Measurements from ENCODE around the gene LGALS3BP. TPM values are rescaled to one million over a fixed set of nuclear protein-coding genes. Genes with fewer than 3 reads are reported as not detected.
"Not testable (repeated sequence)": the region's sequence is repeated elsewhere in the genome, so short reads cannot be mapped to it uniquely, and the experiment has no call there.

The LGALS3BP gene
- total RNA-seq, 1 experiment from 2014 or later, result 57.9 TPM

DNA sequence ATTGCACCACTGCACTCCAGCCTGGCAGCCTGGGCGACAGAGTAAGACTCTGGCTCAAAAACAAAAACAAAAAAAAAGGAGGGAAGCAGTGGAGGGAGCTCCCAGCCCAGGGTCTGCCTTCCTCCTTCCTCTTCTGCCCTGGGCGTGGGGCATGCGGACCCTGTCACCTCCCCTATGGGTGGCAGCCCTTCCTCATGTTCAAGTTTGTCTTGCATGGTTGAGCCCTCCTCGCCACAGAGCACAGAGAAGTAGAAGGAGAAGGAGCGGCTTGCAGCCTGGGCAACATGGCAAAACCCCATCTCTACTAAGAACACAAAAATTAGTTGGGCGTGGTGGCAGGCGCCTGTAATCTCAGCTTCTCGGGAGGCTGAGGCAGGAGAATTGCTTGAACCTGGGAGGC lies 33.1 kb downstream of the LGALS3BP start (continued):
- TF ChIP-seq, protein P1, sequence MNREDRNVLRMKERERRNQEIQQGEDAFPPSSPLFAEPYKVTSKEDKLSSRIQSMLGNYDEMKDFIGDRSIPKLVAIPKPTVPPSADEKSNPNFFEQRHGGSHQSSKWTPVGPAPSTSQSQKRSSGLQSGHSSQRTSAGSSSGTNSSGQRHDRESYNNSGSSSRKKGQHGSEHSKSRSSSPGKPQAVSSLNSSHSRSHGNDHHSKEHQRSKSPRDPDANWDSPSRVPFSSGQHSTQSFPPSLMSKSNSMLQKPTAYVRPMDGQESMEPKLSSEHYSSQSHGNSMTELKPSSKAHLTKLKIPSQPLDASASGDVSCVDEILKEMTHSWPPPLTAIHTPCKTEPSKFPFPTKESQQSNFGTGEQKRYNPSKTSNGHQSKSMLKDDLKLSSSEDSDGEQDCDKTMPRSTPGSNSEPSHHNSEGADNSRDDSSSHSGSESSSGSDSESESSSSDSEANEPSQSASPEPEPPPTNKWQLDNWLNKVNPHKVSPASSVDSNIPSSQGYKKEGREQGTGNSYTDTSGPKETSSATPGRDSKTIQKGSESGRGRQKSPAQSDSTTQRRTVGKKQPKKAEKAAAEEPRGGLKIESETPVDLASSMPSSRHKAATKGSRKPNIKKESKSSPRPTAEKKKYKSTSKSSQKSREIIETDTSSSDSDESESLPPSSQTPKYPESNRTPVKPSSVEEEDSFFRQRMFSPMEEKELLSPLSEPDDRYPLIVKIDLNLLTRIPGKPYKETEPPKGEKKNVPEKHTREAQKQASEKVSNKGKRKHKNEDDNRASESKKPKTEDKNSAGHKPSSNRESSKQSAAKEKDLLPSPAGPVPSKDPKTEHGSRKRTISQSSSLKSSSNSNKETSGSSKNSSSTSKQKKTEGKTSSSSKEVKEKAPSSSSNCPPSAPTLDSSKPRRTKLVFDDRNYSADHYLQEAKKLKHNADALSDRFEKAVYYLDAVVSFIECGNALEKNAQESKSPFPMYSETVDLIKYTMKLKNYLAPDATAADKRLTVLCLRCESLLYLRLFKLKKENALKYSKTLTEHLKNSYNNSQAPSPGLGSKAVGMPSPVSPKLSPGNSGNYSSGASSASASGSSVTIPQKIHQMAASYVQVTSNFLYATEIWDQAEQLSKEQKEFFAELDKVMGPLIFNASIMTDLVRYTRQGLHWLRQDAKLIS (CRISPR knock-in tag; IDR thresholded peaks at IDR 0.05; ENCODE audit: borderline replicate concordance), result no peak
- no peak for TF ChIP-seq FOXK1 (CRISPR knock-in tag; IDR thresholded peaks at IDR 0.05)
- TF ChIP-seq, protein P2, sequence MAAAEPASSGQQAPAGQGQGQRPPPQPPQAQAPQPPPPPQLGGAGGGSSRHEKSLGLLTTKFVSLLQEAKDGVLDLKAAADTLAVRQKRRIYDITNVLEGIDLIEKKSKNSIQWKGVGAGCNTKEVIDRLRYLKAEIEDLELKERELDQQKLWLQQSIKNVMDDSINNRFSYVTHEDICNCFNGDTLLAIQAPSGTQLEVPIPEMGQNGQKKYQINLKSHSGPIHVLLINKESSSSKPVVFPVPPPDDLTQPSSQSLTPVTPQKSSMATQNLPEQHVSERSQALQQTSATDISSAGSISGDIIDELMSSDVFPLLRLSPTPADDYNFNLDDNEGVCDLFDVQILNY (CRISPR knock-in tag; IDR thresholded peaks at IDR 0.05), result no peak

DNA sequence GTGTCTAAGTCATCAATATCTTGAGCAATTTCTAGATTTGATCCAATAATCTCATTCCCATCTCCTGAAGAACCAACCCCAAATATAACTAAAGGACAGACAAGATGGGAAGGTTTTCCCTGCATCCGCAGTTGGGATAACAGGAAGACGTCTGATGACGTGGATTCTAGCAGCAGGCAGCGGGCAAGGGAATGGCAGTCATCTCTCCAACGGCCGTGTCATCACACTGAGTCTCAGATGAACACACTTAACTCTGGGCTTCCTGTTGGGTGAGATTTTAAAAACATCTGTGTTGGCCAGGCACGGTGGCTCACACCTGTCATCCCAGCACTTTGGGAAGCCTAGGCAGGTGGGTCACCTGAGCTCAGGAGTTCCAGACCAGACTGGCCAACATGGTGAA lies 33.6 kb downstream of the LGALS3BP start:
- ChIA-PET POLR2A (no interaction called here), CTCF (interaction anchor here (1.0 to 1.3 kb wide), 2 partner anchors 25 to 80 kb away, joined by 4 read pairs; no protein-coding TSS in a partner anchor)
- TF ChIP-seq, protein P3, sequence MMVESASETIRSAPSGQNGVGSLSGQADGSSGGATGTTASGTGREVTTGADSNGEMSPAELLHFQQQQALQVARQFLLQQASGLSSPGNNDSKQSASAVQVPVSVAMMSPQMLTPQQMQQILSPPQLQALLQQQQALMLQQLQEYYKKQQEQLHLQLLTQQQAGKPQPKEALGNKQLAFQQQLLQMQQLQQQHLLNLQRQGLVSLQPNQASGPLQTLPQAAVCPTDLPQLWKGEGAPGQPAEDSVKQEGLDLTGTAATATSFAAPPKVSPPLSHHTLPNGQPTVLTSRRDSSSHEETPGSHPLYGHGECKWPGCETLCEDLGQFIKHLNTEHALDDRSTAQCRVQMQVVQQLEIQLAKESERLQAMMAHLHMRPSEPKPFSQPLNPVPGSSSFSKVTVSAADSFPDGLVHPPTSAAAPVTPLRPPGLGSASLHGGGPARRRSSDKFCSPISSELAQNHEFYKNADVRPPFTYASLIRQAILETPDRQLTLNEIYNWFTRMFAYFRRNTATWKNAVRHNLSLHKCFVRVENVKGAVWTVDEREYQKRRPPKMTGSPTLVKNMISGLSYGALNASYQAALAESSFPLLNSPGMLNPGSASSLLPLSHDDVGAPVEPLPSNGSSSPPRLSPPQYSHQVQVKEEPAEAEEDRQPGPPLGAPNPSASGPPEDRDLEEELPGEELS (CRISPR knock-in tag; IDR thresholded peaks at IDR 0.05), result no peak
- no peak for TF ChIP-seq NR2C2 (CRISPR knock-in tag; IDR thresholded peaks at IDR 0.05)
- Mint-ChIP-seq H3K27ac (no peak overlapping the region), H3K4me3 (no peak overlapping the region), H3K36me3 (peaks cover 13% of the 10 kb centered on the region), H3K9me3 (peaks cover 14% of the 10 kb centered on the region), H3K27me3 (ENCODE audit: low read depth) (peaks cover 5% of the 10 kb centered on the region), H3K4me1 (no peaks in the 10 kb centered on the region)
- ATAC-seq (no peak), DNase-seq (ENCODE audit: low spot score) (no peak)

DNA sequence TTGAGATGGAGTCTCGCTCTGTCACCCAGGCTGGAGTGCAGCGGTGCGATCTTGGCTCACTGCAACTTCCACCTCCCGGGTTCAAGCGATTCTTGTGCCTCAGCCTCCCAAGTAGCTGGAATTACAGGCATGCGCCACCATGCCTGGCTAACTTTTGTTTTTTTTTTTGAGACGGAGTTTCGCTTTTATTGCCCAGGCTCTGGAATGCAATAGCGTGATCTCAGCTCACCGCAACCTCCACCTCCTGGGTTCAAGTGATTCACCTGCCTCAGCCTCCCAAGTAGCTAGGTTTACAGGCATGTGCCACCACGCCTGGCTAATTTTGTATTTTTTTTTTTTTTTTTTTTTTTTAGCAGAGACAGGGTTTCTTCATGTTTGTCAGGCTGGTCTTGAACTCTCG lies 34.3 kb downstream of the LGALS3BP start:
- CTCF ChIA-PET, result interaction anchor here (0.6 to 1.3 kb wide), 3 partner anchors 26 to 262 kb away, joined by 3 to 4 read pairs (median 3); no protein-coding TSS in a partner anchor
- H3K4me3 Mint-ChIP-seq; H3K36me3 Mint-ChIP-seq; H3K9me3 Mint-ChIP-seq; H3K27ac Mint-ChIP-seq; DNase-seq (ENCODE audit: low spot score); H3K4me1 Mint-ChIP-seq; POLR2A ChIA-PET; ATAC-seq; H3K27me3 Mint-ChIP-seq (ENCODE audit: low read depth): not testable (repeated sequence)

DNA sequence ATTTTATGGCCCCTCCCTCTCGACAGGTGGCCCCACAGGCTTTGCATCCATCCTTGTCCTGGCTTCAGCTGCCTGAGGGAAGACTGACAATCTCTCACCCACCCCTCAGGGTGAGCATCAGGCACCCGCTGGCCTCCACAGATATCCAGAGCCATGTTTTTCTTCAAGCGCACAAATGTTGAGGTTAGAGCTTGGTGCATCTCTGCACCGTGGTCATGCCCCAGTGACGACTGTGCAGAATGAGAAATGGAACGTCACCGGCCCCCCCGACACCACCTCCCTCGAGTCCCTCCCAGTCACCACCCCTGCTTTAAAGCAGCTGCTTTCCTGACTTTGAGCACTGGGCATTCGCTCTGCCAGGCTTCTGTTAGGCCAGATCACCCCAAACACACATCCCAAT lies 34.8 kb downstream of the LGALS3BP start:
- ChIA-PET CTCF (interaction anchor here (0.6 to 1.3 kb wide), 3 partner anchors 26 to 263 kb away, joined by 3 to 4 read pairs (median 3); no protein-coding TSS in a partner anchor), POLR2A (no interaction called here)
- DNase-seq (ENCODE audit: low spot score) (no peak), ATAC-seq (no peak)
- H3K4me3 Mint-ChIP-seq, result no peak overlapping the region
- H3K27ac Mint-ChIP-seq, result no peak overlapping the region
- no peaks in the 10 kb centered on the region for H3K27me3 Mint-ChIP-seq (ENCODE audit: low read depth)
- H3K9me3 Mint-ChIP-seq, result peaks cover 2% of the 10 kb centered on the region
- peaks cover 2% of the 10 kb centered on the region; the same call in 1 of the 2 replicates for H3K36me3 Mint-ChIP-seq
- no peaks in the 10 kb centered on the region for H3K4me1 Mint-ChIP-seq
- TF ChIP-seq, protein P4, sequence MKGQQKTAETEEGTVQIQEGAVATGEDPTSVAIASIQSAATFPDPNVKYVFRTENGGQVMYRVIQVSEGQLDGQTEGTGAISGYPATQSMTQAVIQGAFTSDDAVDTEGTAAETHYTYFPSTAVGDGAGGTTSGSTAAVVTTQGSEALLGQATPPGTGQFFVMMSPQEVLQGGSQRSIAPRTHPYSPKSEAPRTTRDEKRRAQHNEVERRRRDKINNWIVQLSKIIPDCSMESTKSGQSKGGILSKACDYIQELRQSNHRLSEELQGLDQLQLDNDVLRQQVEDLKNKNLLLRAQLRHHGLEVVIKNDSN (CRISPR knock-in tag; IDR thresholded peaks at IDR 0.05), result no peak
- TF ChIP-seq CREM (CRISPR knock-in tag; IDR thresholded peaks at IDR 0.05) (no peak), FOXJ3 (CRISPR knock-in tag; IDR thresholded peaks at IDR 0.05; ENCODE audit: borderline replicate concordance) (no peak), ZNF263 (CRISPR knock-in tag; IDR thresholded peaks at IDR 0.05; ENCODE audit: low read depth) (no peak), GABPB1 (CRISPR knock-in tag; IDR thresholded peaks at IDR 0.05) (no peak), TP53 (CRISPR knock-in tag; IDR thresholded peaks at IDR 0.05) (no peak)
- TF ChIP-seq, protein P5, sequence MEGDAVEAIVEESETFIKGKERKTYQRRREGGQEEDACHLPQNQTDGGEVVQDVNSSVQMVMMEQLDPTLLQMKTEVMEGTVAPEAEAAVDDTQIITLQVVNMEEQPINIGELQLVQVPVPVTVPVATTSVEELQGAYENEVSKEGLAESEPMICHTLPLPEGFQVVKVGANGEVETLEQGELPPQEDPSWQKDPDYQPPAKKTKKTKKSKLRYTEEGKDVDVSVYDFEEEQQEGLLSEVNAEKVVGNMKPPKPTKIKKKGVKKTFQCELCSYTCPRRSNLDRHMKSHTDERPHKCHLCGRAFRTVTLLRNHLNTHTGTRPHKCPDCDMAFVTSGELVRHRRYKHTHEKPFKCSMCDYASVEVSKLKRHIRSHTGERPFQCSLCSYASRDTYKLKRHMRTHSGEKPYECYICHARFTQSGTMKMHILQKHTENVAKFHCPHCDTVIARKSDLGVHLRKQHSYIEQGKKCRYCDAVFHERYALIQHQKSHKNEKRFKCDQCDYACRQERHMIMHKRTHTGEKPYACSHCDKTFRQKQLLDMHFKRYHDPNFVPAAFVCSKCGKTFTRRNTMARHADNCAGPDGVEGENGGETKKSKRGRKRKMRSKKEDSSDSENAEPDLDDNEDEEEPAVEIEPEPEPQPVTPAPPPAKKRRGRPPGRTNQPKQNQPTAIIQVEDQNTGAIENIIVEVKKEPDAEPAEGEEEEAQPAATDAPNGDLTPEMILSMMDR (IDR thresholded peaks at IDR 0.05), result no peak
- TF ChIP-seq, protein P3 (CRISPR knock-in tag; IDR thresholded peaks at IDR 0.05), result no peak
- TF ChIP-seq, protein P6, sequence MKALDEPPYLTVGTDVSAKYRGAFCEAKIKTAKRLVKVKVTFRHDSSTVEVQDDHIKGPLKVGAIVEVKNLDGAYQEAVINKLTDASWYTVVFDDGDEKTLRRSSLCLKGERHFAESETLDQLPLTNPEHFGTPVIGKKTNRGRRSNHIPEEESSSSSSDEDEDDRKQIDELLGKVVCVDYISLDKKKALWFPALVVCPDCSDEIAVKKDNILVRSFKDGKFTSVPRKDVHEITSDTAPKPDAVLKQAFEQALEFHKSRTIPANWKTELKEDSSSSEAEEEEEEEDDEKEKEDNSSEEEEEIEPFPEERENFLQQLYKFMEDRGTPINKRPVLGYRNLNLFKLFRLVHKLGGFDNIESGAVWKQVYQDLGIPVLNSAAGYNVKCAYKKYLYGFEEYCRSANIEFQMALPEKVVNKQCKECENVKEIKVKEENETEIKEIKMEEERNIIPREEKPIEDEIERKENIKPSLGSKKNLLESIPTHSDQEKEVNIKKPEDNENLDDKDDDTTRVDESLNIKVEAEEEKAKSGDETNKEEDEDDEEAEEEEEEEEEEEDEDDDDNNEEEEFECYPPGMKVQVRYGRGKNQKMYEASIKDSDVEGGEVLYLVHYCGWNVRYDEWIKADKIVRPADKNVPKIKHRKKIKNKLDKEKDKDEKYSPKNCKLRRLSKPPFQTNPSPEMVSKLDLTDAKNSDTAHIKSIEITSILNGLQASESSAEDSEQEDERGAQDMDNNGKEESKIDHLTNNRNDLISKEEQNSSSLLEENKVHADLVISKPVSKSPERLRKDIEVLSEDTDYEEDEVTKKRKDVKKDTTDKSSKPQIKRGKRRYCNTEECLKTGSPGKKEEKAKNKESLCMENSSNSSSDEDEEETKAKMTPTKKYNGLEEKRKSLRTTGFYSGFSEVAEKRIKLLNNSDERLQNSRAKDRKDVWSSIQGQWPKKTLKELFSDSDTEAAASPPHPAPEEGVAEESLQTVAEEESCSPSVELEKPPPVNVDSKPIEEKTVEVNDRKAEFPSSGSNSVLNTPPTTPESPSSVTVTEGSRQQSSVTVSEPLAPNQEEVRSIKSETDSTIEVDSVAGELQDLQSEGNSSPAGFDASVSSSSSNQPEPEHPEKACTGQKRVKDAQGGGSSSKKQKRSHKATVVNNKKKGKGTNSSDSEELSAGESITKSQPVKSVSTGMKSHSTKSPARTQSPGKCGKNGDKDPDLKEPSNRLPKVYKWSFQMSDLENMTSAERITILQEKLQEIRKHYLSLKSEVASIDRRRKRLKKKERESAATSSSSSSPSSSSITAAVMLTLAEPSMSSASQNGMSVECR (CRISPR knock-in tag; IDR thresholded peaks at IDR 0.05; ENCODE audit: borderline replicate concordance), result no peak

Measured in WTC11 (cell line).